H9 (cell line): ENCODE measurements around the gene TRAFD1. TPM values are rescaled to one million over a fixed set of nuclear protein-coding genes. Genes with fewer than 3 reads are reported as not detected.
A peak's percentile ranks its signal among the peaks of the same experiment; 100 is the strongest.

Experiments used
- DNase-seq: peaks from one replicate; pipeline ENCODE4 v3.0.0-alpha.2; 2017
- H2AFZ ChIP-seq: one replicate; pipeline ENCODE4 v1.6.1; 2013; ENCODE audit warnings: mild to moderate bottlenecking, low read length, control low read depth, moderate library complexity
- H2AK5ac ChIP-seq: 2 replicates; pipeline ENCODE4 v1.6.1; 2013; ENCODE audit warnings: low read length, control low read depth, mixed read lengths; ENCODE audit not compliant: insufficient read length
- H2BK120ac ChIP-seq: one replicate; pipeline ENCODE4 v1.6.1; 2013; ENCODE audit warnings: low read depth, mild to moderate bottlenecking, low read length, control low read depth, inconsistent platforms; ENCODE audit not compliant: poor library complexity, severe bottlenecking
- H2BK12ac ChIP-seq: 2 replicates; pipeline ENCODE4 v1.6.1; 2013; ENCODE audit warnings: low read length, control low read depth, mixed read lengths, low read depth; ENCODE audit not compliant: insufficient read length
- H2BK15ac ChIP-seq: 2 replicates; pipeline ENCODE4 v1.6.1; 2013; ENCODE audit warnings: low read depth, low read length, control low read depth
- H2BK20ac ChIP-seq: one replicate; pipeline ENCODE4 v1.6.1; 2013; ENCODE audit warnings: low read depth, mild to moderate bottlenecking, low read length, control low read depth, inconsistent platforms; ENCODE audit not compliant: poor library complexity, severe bottlenecking
- H2BK5ac ChIP-seq: 2 replicates; pipeline ENCODE4 v1.6.1; 2013; ENCODE audit warnings: low read length, control low read depth, mixed read lengths; ENCODE audit not compliant: insufficient read length
- H3K14ac ChIP-seq: 2 replicates; pipeline ENCODE4 v1.6.1; 2013; ENCODE audit warnings: low read length, control low read depth; ENCODE audit not compliant: insufficient read depth
- H3K18ac ChIP-seq: 2 replicates; pipeline ENCODE4 v1.6.1; 2013; ENCODE audit warnings: low read depth, mild to moderate bottlenecking, mixed read lengths, low read length, control low read depth; ENCODE audit not compliant: insufficient read length
- H3K23ac ChIP-seq: 2 replicates; pipeline ENCODE4 v1.6.1; 2013; ENCODE audit warnings: low read length, control low read depth, mixed read lengths, low read depth; ENCODE audit not compliant: insufficient read length
- H3K23me2 ChIP-seq: 2 replicates; pipeline ENCODE4 v1.6.1; 2013; ENCODE audit warnings: low read depth, mild to moderate bottlenecking, mixed read lengths, low read length, control low read depth; ENCODE audit not compliant: insufficient read length, poor library complexity, severe bottlenecking
- H3K27ac ChIP-seq: 2 replicates; pipeline ENCODE4 v1.5.1; 2013; ENCODE audit warnings: low read length, control low read depth, mixed read lengths, low read depth; ENCODE audit not compliant: insufficient read length
- H3K27me3 ChIP-seq: 2 replicates; pipeline ENCODE4 v1.6.1; 2013; ENCODE audit warnings: low read length, control low read depth, inconsistent platforms; ENCODE audit not compliant: insufficient read depth
- H3K4ac ChIP-seq: 2 replicates; pipeline ENCODE4 v1.6.1; 2013; ENCODE audit warnings: low read depth, mild to moderate bottlenecking, control low read depth, inconsistent platforms, low read length, moderate library complexity
- H3K4me1 ChIP-seq: 2 replicates; pipeline ENCODE4 v1.6.1; 2013; ENCODE audit warnings: low read length, control low read depth, inconsistent platforms; ENCODE audit not compliant: insufficient read depth
- H3K4me2 ChIP-seq: 2 replicates; pipeline ENCODE4 v1.6.1; 2013; ENCODE audit warnings: low read length, control low read depth, mixed read lengths; ENCODE audit not compliant: insufficient read length, insufficient read depth
- H3K56ac ChIP-seq: 2 replicates; pipeline ENCODE4 v1.6.1; 2013; ENCODE audit warnings: low read depth, mild to moderate bottlenecking, mixed read lengths, low read length, control low read depth; ENCODE audit not compliant: insufficient read length
- H3K79me1 ChIP-seq: 2 replicates; pipeline ENCODE4 v1.6.1; 2013; ENCODE audit warnings: low read depth, mild to moderate bottlenecking, moderate library complexity, low read length, control low read depth, inconsistent platforms; ENCODE audit not compliant: insufficient read depth, poor library complexity, severe bottlenecking
- H3K79me2 ChIP-seq: 2 replicates; pipeline ENCODE4 v1.6.1; 2013; ENCODE audit warnings: low read length, control low read depth, inconsistent platforms; ENCODE audit not compliant: insufficient read depth
- H3K9ac ChIP-seq: 2 replicates; pipeline ENCODE4 v1.6.1; 2013; ENCODE audit warnings: low read length, control low read depth, mixed read lengths; ENCODE audit not compliant: insufficient read length; ENCODE audit errors: extremely low read depth
- H3K9me3 ChIP-seq: one replicate; pipeline ENCODE4 v1.6.1; 2013; ENCODE audit warnings: low read depth, low read length, inconsistent platforms; ENCODE audit not compliant: control insufficient read depth
- H3T11ph ChIP-seq: one replicate; pipeline ENCODE4 v1.6.1; 2013; ENCODE audit warnings: mild to moderate bottlenecking, low read length, control low read depth, inconsistent platforms
- H4K20me1 ChIP-seq: one replicate; pipeline ENCODE4 v1.6.1; 2013; ENCODE audit not compliant: control insufficient read depth, insufficient read length, insufficient read depth
- H4K5ac ChIP-seq: 2 replicates; pipeline ENCODE4 v1.6.1; 2013; ENCODE audit warnings: low read depth, mild to moderate bottlenecking, mixed read lengths, low read length, control low read depth; ENCODE audit not compliant: insufficient read length
- H4K8ac ChIP-seq: replicated peaks from 2 replicates; pipeline ENCODE4 v1.6.1; 2013; ENCODE audit warnings: low read length, control low read depth, mixed read lengths, low read depth; ENCODE audit not compliant: insufficient read length
- H4K91ac ChIP-seq: 2 replicates; pipeline ENCODE4 v1.6.1; 2013; ENCODE audit warnings: low read depth, mild to moderate bottlenecking, moderate library complexity, mixed read lengths, low read length, control low read depth; ENCODE audit not compliant: insufficient read length
- H3K27ac Mint-ChIP-seq, 3 experiments: 2 replicates in 2 of 3; 3 replicates in 1 of 3; pipeline ENCODE4 v1.8.0; 2020 to 2021; ENCODE audit warnings: mixed read lengths in 3 of 3, mild to moderate bottlenecking in 1 of 3, moderate library complexity in 1 of 3
- H3K27me3 Mint-ChIP-seq: 2 replicates; pipeline ENCODE4 v1.8.0; 2021; ENCODE audit warnings: low read depth, mild to moderate bottlenecking, moderate library complexity, mixed read lengths
- H3K36me3 Mint-ChIP-seq, 3 experiments: 2 replicates in 2 of 3; 3 replicates in 1 of 3; pipeline ENCODE4 v1.8.0; 2020 to 2021; ENCODE audit warnings: low read depth in 3 of 3, mixed read lengths in 3 of 3; ENCODE audit not compliant: insufficient read depth in 1 of 3
- H3K4me1 Mint-ChIP-seq, 2 experiments: 2 replicates each; pipeline ENCODE4 v1.8.0; 2020; ENCODE audit warnings: mixed read lengths in 2 of 2
- H3K4me3 Mint-ChIP-seq, 2 experiments: 2 replicates in 1 of 2; 3 replicates in 1 of 2; pipeline ENCODE4 v1.8.0; 2020 to 2021; ENCODE audit warnings: mild to moderate bottlenecking in 2 of 2, mixed read lengths in 2 of 2, moderate library complexity in 1 of 2
- H3K9me3 Mint-ChIP-seq, 2 experiments: 2 replicates in 1 of 2; 3 replicates in 1 of 2; pipeline ENCODE4 v1.8.0; 2020; ENCODE audit warnings: mild to moderate bottlenecking in 2 of 2, mixed read lengths in 2 of 2, moderate library complexity in 1 of 2
- CTCF ChIP-seq: fragments of 200-600 bp; sonication (generic); conservative IDR thresholded peaks from 3 replicates; pipeline ENCODE4 v1.8.0; 2021; ENCODE audit warnings: antibody characterized with exemption, mild to moderate bottlenecking
- WGBS: extraction: QIAGEN DNeasy Blood & Tissue Kit; methylation state at CpG from one replicate; pipeline ENCODE4 v1.1.7; 2013; ENCODE audit warnings: missing lambda C conversion rate, low lambda C conversion rate, mixed read lengths; ENCODE audit not compliant: insufficient read length; ENCODE audit errors: extremely low coverage; 5-methylcytosine and 5-hydroxymethylcytosine counted together
- total RNA-seq: library from RNA; stranded (reverse); gene quantifications from 2 replicates; pipeline ENCODE4 v1.2.1, GENCODE V29; 2021

TRAFD1 gene
- total RNA-seq, 1 experiment from 2014 or later: 32.0 TPM

- H2AK5ac ChIP-seq: no peak overlapping the region
- H3K4me2 ChIP-seq: no peak overlapping the region
- H4K91ac ChIP-seq: no peak overlapping the region
- no peaks in the 10 kb centered on the region for H3K9me3 ChIP-seq
- H3K23ac ChIP-seq: no peak overlapping the region
- H2BK12ac ChIP-seq: no peak overlapping the region
- no peak for DNase-seq
- H3K79me1 ChIP-seq: no peaks in the 10 kb centered on the region
- no peaks in the 10 kb centered on the region for H4K20me1 ChIP-seq
- WGBS: no CpG with 5 or more reads among the region's 7 CpGs
- no peak for TF ChIP-seq CTCF
- no peak overlapping the region for H4K8ac ChIP-seq
- H3K56ac ChIP-seq: no peak overlapping the region
- H3K18ac ChIP-seq: no peak overlapping the region
- no peak overlapping the region for H3K14ac ChIP-seq
- no peak overlapping the region for H3K27ac ChIP-seq
- no peak overlapping the region for H3K9ac ChIP-seq
- no peaks in the 10 kb centered on the region for H3K27me3 Mint-ChIP-seq
- no peaks in the 10 kb centered on the region for H3K9me3 Mint-ChIP-seq
- H2BK120ac ChIP-seq: no peak overlapping the region
- no peak overlapping the region for H2BK15ac ChIP-seq
- peak overlapping the region in 2 of 3 experiments; percentile 79 to 93; a peak in 3 of 7 replicates for H3K27ac Mint-ChIP-seq
- H3T11ph ChIP-seq: no peak overlapping the region
- peaks cover 7% of the 10 kb centered on the region for H3K4me1 ChIP-seq
- no peaks in the 10 kb centered on the region for H3K79me2 ChIP-seq
- no peaks in the 10 kb centered on the region for H3K27me3 ChIP-seq
- H3K4me3 Mint-ChIP-seq: no peak overlapping the region
- no peak overlapping the region for H4K5ac ChIP-seq
- H3K4ac ChIP-seq: no peak overlapping the region
- H2BK20ac ChIP-seq: no peak overlapping the region
- no peak overlapping the region for H2BK5ac ChIP-seq
- H3K4me1 Mint-ChIP-seq: peaks cover 18 to 20% of the 10 kb centered on the region in 2 experiments
- H3K36me3 Mint-ChIP-seq: peaks cover 4 to 32% (median 24%) of the 10 kb centered on the region in 3 experiments; a peak in 6 of 7 replicates
- no peaks in the 10 kb centered on the region for H3K23me2 ChIP-seq
- no peak overlapping the region for H2AFZ ChIP-seq
Observed at GRCh38 chr12:112182499-112182898, 57.1 kb downstream of the TRAFD1 start.
